ENCODE results near the gene PAXX. TPM values are rescaled to one million over a fixed set of nuclear protein-coding genes. Genes with fewer than 3 reads are reported as not detected.

The PAXX gene, protein sequence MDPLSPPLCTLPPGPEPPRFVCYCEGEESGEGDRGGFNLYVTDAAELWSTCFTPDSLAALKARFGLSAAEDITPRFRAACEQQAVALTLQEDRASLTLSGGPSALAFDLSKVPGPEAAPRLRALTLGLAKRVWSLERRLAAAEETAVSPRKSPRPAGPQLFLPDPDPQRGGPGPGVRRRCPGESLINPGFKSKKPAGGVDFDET
- 10 to 100 TPM; 31.7 to 39.8 (median 35.6) TPM for polyA plus RNA-seq (ENCODE audit: low read depth in 6 of 6)

DNA sequence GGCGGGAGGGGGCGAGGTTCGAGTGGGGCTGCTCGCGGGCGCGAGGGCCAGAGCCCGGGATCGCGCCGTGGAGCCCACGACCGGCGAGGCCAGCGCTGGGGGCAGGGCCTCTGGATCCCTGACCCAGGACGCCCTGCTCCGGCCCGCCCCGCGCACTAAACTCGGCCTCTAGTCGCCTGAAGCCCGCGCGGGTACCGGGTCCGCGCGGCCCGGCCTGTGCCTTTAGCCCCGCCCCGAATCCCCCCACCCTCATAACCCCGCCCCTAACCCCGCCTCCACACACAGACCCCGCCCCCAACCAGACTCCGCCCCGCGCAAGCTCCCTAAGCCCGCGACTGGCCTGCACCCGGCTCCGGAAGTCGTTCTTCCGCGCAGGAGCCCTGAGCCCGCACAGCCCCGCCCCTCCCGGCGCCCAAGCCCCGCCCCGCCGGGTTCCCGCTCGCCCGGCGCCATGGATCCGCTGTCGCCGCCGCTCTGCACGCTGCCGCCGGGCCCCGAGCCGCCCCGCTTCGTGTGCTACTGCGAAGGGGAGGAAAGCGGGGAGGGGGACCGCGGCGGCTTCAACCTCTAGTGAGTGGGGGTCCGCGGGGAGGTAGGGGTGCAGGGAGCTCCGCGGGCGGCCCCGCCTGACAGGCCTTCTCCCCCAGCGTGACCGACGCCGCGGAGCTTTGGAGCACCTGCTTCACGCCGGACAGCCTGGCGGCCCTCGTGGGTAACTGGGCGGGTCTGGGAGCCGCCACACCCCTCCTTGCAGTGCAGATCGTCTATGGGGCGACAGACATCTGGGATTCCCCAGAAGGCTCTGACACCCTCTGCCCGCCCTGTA lies at the start of gene PAXX:
Gene PAXX, plus strand, starts transcription at position 430 of the 826 bp plus-strand sequence. Its CDS starts 22 bp downstream, at position 452.
- Mint-ChIP-seq H3K9me3 (peaks cover 0 to 2% (median 0%) of the 10 kb centered on the region in 7 donors), H3K27ac (peak within 1 kb of the TSS; percentile 86 to 96 (median 94)), H3K27me3 (peaks cover 7 to 23% (median 11%) of the 10 kb centered on the region in 3 donors), H3K36me3 (no peaks in the 10 kb centered on the region), H3K4me1 (peaks cover 6 to 26% (median 26%) of the 10 kb centered on the region in 3 donors), H3K4me3 (peak within 1 kb of the TSS; percentile 59 to 92 (median 87))
- DNase-seq (peak; percentile 90), ATAC-seq (ENCODE audit: low read depth in 2 of 2) (peak; percentile 84 to 87)

DNA sequence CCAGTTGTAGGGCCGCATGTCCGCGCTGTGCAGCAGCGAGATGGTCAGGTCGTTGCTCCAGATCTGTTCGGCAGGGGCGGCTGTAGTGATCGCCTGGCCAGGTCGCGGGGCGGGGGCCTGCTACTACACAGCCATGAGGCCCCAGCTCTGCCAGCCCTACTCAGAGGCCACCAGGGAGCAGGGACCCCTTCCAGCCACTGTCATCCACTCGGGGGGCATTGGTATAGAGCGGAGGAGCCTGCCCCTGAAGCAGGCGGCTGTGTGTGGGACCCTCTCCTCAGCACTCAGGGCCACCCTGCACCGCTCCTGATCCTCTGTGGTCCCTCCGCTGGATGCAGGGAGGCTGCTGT lies 49.4 kb upstream of the PAXX start:
- H3K27me3 Mint-ChIP-seq = no peaks in the 10 kb centered on the region
- DNase-seq (no peak), ATAC-seq (ENCODE audit: low read depth in 2 of 2) (no peak)
- no peaks in the 10 kb centered on the region for H3K9me3 Mint-ChIP-seq
- H3K36me3 Mint-ChIP-seq = peaks cover 4 to 6% of the 10 kb centered on the region in 2 donors
- peaks cover 6 to 13% (median 8%) of the 10 kb centered on the region in 3 donors for H3K4me1 Mint-ChIP-seq
- H3K27ac Mint-ChIP-seq = peak overlapping the region in 3 of 6 donors; percentile 26 to 76 (median 42)
- H3K4me3 Mint-ChIP-seq = peak overlapping the region in 4 of 8 donors; percentile 54 to 80 (median 65)

DNA sequence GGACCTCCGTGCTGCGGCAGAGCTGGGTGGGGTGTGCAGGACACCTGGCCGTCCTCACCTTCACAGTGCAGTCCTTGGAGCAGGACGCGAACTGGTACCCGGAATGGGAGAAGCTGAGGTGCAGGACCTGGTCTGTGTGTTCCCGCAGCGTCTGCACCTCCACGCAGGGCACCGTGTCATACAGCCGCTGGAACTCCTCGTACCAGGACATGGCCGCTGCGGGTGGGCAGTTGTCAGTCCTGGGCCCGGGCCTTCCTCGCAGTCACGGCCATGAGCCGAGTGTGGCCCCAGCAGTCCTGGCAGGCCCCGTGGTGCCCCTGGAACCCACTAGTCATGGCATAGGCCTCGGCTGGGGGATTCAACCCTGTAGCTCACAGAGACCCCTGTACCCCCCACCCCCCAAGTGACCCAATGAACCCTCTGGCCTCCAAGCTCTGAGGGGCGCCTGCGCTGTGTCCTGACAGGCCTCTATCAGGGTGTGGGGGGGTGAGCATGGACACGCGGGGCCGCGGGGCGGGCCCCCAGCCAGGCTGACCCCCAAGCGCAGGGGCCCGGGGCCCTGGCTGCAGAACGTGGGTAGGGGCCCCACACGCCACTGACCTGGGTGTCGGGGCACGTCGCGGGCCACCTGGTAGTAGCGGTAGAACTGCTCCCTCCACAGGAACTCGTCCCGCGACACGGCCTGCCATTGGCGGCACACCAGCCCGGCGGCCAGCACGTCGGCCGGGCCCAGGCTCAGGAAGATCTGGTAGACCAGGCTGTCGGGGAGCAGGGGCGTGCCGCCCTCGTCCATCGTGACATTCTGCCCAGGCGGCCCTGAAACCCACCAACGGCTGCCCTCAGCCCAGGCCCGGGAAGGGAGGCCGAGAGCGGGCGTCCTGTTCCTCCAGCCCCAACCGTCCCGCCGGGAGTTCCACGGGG lies 48.7 kb upstream of the PAXX start:
- Mint-ChIP-seq H3K27me3 (no peaks in the 10 kb centered on the region), H3K4me1 (peaks cover 6 to 13% (median 8%) of the 10 kb centered on the region in 3 donors), H3K9me3 (no peaks in the 10 kb centered on the region), H3K27ac (peak overlapping the region in 3 of 6 donors; percentile 47 to 69 (median 62)), H3K36me3 (peaks cover 4 to 6% of the 10 kb centered on the region in 2 donors), H3K4me3 (peak overlapping the region; percentile 65 to 91 (median 77))
- ATAC-seq (ENCODE audit: low read depth in 2 of 2) = peak; percentile 6 to 16
- DNase-seq = peak; percentile 18

DNA sequence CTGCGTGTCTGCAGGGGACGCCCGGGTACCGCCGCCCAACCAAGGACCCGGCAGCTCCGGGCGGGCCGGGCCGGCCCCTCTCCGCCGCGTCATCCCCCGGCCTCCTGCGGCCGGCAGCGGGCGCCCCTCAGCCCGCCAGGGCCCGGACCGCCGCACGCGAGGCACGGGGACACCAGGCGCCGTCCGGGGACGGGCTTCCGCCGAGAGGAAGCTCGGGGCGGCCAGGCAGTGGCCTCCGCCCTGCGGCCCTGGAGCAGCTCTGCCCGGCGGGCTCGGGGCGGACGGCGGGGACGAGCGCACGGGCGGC lies 48.1 kb upstream of the PAXX start:
- peaks cover under 1 to 4% of the 10 kb centered on the region in 2 donors for H3K36me3 Mint-ChIP-seq
- H3K27me3 Mint-ChIP-seq = no peaks in the 10 kb centered on the region
- H3K4me3 Mint-ChIP-seq = peak overlapping the region in 4 of 8 donors; percentile 74 to 91 (median 78)
- ATAC-seq (ENCODE audit: low read depth in 2 of 2) (peak; percentile 42 to 49), DNase-seq (no peak)
- no peaks in the 10 kb centered on the region for H3K9me3 Mint-ChIP-seq
- H3K4me1 Mint-ChIP-seq = peaks cover 6 to 10% (median 10%) of the 10 kb centered on the region in 3 donors
- peak overlapping the region in 1 of 6 donors; percentile 47 for H3K27ac Mint-ChIP-seq

DNA sequence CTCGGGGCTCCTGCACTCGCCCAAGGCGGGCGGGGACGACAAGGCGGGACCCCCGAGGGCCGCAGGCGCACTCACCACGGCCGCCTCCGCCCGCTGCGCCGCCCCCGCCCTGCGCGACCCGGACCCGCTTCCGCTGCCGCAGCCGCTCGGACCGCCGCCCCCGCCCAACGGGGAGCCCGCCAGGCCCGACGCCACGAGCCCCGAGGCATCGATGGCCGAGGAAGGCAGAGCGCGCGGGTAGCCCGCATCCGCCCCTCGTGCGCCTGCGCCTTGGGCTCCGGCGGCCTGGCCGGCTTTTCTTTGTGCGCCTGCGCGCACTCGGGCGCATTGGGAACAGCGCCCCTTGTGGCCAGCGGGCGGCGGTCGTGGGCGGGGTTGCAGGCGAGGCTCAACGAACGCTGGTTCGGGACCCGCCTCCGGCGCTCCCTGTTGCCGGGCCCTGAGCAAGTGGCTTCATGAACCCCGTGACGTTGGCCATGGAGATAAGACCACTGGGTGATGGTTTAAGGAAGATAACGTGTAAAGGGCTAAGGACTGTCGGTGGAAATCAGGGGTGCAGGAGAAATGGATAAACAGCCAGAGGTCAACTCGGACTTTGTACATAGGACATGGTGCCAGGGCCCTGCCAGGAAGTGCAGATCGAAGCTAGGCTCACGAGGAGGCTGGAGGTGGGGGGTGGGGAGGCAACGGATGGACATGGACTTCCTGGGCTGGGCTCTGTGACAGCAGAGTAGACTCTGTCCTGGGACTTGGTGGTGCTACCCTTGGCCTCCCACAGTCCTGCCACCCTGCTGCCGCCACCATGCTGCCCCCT lies 47.5 kb upstream of the PAXX start, which contains the start of the genes C8G and FBXW5:
Gene C8G, plus strand, starts transcription at position 725 of the 814 bp plus-strand sequence. Its CDS starts 78 bp downstream, at position 803.
Gene FBXW5, minus strand, starts transcription at position 220 of the 814 bp plus-strand sequence. CDS start 655 bp downstream, outside the sequence.
- peak; percentile 96 for DNase-seq

DNA sequence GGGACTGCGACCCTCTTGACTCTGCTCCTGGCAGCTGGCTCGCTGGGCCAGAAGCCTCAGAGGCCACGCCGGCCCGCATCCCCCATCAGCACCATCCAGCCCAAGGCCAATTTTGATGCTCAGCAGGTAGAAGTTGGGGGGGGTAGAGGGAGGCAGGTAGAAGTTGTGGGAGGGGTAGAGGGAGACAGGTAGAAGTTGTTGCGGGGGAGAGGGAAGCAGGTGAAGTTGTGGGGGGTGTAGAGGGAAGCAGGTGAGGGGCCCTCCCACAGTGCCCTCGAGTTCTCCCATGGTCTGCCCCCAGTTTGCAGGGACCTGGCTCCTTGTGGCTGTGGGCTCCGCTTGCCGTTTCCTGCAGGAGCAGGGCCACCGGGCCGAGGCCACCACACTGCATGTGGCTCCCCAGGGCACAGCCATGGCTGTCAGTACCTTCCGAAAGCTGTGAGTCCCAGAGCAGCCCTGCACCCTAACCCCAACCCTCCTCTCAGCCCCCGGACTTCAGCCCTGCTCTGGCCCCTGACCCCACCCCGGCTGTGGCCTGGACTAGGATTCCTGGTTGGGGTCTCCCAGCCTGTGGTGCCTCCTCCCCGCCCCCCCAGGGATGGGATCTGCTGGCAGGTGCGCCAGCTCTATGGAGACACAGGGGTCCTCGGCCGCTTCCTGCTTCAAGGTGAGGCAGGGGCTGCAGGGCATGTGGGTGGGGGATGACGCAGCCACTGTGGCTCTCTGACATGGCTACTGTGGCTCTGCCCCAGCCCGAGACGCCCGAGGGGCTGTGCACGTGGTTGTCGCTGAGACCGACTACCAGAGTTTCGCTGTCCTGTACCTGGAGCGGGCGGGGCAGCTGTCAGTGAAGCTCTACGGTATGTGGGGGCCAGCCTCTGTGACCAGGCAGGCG lies 46.6 kb upstream of the PAXX start:
- H3K4me3 Mint-ChIP-seq = peak overlapping the region in 3 of 8 donors; percentile 53 to 74 (median 73)
- H3K4me1 Mint-ChIP-seq = peaks cover 10 to 19% (median 12%) of the 10 kb centered on the region in 3 donors
- no peaks in the 10 kb centered on the region for H3K27me3 Mint-ChIP-seq
- ATAC-seq (ENCODE audit: low read depth in 2 of 2) (no peak), DNase-seq (no peak)
- H3K36me3 Mint-ChIP-seq = no peaks in the 10 kb centered on the region
- H3K9me3 Mint-ChIP-seq = no peaks in the 10 kb centered on the region
- no peak overlapping the region for H3K27ac Mint-ChIP-seq

More for the DNA sequence above, 47.5 kb upstream of the PAXX start, which contains the start of the genes C8G and FBXW5:
- peaks cover 8 to 10% (median 10%) of the 10 kb centered on the region in 3 donors for H3K4me1 Mint-ChIP-seq
- H3K9me3 Mint-ChIP-seq = no peaks in the 10 kb centered on the region
- peak within 1 kb of the TSS; percentile 73 to 91 (median 80) for H3K4me3 Mint-ChIP-seq
- H3K27me3 Mint-ChIP-seq = no peaks in the 10 kb centered on the region
- no peaks in the 10 kb centered on the region for H3K36me3 Mint-ChIP-seq
- peak within 1 kb of the TSS in 5 of 6 donors; percentile 49 to 96 (median 87) for H3K27ac Mint-ChIP-seq
- peak; percentile 81 to 84 for ATAC-seq (ENCODE audit: low read depth in 2 of 2)

DNA sequence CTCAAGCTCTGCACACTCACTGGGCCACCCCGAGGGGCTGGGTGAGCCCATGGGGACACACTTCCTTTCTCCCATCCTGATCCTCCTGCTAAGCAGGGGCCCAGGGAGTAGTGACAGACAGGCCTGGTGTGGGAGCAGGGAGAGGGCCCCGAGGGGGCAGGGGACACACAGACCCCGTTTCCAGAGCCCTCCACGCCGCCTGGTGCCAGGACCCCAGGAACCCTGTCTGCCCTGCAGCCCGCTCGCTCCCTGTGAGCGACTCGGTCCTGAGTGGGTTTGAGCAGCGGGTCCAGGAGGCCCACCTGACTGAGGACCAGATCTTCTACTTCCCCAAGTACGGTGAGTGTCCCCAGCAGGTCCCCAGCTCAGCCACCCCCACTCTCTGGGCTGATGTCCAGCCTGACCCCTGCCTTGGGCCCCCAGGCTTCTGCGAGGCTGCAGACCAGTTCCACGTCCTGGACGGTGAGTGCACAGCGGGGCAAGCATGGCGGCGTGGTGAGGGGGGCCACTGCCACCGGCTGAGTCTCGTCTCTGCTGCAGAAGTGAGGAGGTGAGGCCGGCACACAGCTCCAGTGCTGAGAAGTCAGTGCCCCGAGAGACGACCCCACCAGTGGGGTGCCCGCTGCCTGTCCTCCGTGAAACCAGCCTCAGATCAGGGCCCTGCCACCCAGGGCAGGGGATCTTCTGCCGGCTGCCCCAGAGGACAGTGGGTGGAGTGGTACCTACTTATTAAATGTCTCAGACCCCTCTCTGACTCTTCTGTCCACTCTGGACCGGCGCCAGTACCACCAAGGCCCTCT lies 45.8 kb upstream of the PAXX start:
- DNase-seq = no peak
- ATAC-seq (ENCODE audit: low read depth in 2 of 2) = no peak
- no peak overlapping the region for H3K27ac Mint-ChIP-seq

DNA sequence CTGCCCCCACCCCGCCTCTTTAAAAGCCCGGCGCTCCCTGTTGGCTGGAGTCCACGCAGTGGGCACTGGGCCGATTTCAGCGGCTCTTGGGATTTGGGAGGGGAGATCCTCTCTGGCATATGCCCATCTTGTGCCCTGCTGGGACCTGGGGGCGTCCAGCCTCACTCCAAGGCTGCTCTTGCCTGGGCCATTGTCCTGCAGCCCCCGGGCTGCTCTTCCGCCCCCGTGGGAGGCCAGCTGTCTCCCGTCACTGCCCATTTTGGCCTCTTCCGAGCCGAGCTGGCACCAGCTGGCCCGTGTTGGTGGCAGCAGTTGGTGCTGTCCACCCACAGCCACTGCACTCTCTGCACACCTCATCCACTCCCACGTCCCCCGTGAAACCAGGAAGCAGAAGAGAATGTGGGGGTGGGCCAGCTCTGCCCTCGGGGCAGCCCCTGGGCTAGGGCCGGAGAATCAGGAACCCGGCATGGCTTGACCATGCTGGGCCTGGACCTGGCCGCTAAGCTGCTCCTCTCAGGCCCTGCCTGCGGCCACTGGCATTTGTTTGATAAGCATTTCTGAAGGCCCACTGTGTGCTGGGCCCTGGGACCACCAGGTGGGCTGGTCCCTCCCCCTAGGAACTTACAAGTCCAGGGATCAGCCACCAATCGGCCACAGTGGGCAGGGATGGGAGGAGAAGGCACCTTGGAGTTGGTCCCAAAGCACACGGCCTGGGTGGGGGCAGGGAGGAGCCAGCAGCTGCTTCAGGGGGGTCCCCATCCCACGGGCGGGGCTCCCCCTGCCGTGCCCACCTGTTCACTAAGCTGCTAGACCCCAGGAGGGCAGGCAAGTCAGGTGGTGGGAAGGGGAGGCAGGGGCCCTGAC lies 45.0 kb upstream of the PAXX start:
- Mint-ChIP-seq H3K27ac (no peak overlapping the region), H3K4me1 (peaks cover 8 to 20% (median 10%) of the 10 kb centered on the region in 3 donors), H3K9me3 (no peaks in the 10 kb centered on the region), H3K4me3 (peak overlapping the region in 2 of 8 donors; percentile 31 to 38), H3K27me3 (no peaks in the 10 kb centered on the region), H3K36me3 (no peaks in the 10 kb centered on the region)
- DNase-seq (no peak), ATAC-seq (ENCODE audit: low read depth in 2 of 2) (no peak)

More for the DNA sequence above, 45.8 kb upstream of the PAXX start:
- H3K4me1 Mint-ChIP-seq = peaks cover 10 to 20% (median 12%) of the 10 kb centered on the region in 3 donors
- peak overlapping the region in 2 of 8 donors; percentile 6 to 53 for H3K4me3 Mint-ChIP-seq
- no peaks in the 10 kb centered on the region for H3K36me3 Mint-ChIP-seq
- no peaks in the 10 kb centered on the region for H3K27me3 Mint-ChIP-seq
- H3K9me3 Mint-ChIP-seq = no peaks in the 10 kb centered on the region

DNA sequence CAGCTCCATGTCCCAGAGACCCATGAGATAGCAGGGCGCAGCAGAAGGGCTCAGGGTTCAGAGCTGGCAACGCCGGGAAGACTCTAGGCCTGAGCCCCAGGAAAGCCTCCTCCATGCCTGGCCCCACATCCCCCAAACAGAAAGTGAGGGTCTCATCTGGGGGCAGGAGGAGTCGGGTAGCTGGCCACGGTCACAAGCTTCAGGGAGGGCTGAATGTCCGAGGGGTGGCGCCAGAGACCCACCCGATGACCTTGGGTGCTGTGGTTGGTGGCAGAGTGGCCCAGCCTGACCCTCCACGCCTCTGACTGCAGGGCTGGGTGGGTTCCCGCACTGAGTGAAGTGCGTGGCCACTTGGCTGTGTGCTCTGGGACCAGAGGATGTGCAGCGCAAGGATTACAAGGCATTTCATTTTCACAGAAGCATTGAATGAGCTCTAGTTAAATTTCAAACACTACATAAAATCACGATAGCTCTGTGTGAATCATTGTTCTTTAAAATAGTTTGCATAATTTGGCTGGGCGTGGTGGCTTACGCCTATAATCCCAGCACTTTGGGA lies 44.2 kb upstream of the PAXX start:
- H3K4me3 Mint-ChIP-seq = peak overlapping the region; percentile 47 to 88 (median 80)
- DNase-seq (no peak), ATAC-seq (ENCODE audit: low read depth in 2 of 2) (no peak)

More for the DNA sequence above, 44.2 kb upstream of the PAXX start:
- H3K36me3 Mint-ChIP-seq = no peaks in the 10 kb centered on the region
- no peaks in the 10 kb centered on the region for H3K9me3 Mint-ChIP-seq
- peaks cover 8 to 20% (median 10%) of the 10 kb centered on the region in 3 donors for H3K4me1 Mint-ChIP-seq
- H3K27ac Mint-ChIP-seq = peak overlapping the region in 2 of 6 donors; percentile 57 to 90
- no peaks in the 10 kb centered on the region for H3K27me3 Mint-ChIP-seq
